Prostate gland (tissue), 2 donors: ENCODE measurements around the gene UBASH3B. TPM values are rescaled to one million over a fixed set of nuclear protein-coding genes. Genes with fewer than 3 reads are reported as not detected.
"Not testable (repeated sequence)": the region's sequence is repeated elsewhere in the genome, so short reads cannot be mapped to it uniquely, and the experiment has no call there.

Experiments
- DNase-seq: peaks from one replicate; pipeline ENCODE4 v3.0.0-alpha.2; 2019; ENCODE audit warnings: low spot score
- H3K27ac ChIP-seq, 2 donors: fragments of 200-600 bp; sonication (generic); 2 replicates each; pipeline ENCODE4 v1.5.1; 2017 to 2019
- H3K27me3 ChIP-seq: fragments of 200-600 bp; sonication (generic); replicated peaks from 2 replicates; pipeline ENCODE4 v1.5.1; 2019; ENCODE audit not compliant: insufficient read depth
- H3K36me3 ChIP-seq, 2 donors: fragments of 200-600 bp; sonication (generic); 1 replicate in 1 of 2; 2 replicates in 1 of 2; pipeline versions ENCODE4 v1.5.1 to v1.8.1; 2017 to 2019
- H3K4me1 ChIP-seq: fragments of 200-600 bp; sonication (generic); replicated peaks from 2 replicates; pipeline ENCODE4 v1.5.1; 2019
- H3K4me3 ChIP-seq, 2 donors: fragments of 200-600 bp; sonication (generic); 2 replicates each; pipeline ENCODE4 v1.5.1; 2017 to 2019
- H3K9me3 ChIP-seq: fragments of 200-600 bp; sonication (generic); 2 replicates; pipeline ENCODE4 v1.5.1; 2017
- POLR2A ChIP-seq: fragments of 450-650 bp; IDR thresholded peaks from one replicate; pipeline ENCODE4 v1.6.1; 2016; ENCODE audit warnings: antibody characterized with exemption, mild to moderate bottlenecking
- POLR2AphosphoS5 ChIP-seq: sonication (generic); formaldehyde crosslinking; IDR thresholded peaks from one replicate; pipeline ENCODE4 v1.6.1; 2017; ENCODE audit warnings: antibody characterized with exemption
- WGBS: methylation state at CpG from one replicate; pipeline ENCODE4 v1.1.5; 2018; 5-methylcytosine and 5-hydroxymethylcytosine counted together
- intact Hi-C: fragments of 100-400 bp; cut with DNase I; formaldehyde crosslinking; loops from one replicate; pipeline ENCODE4 v1.14.2; 2022
- total RNA-seq, 2 donors: library from RNA; depleted of rRNA; stranded (reverse); fragments of >200 nt; gene quantifications; one replicate each; pipeline ENCODE4 v1.1.0, GENCODE V29; 2016
- TF ChIP-seq, protein P1 (sequence below), 4 experiments: fragments of 200-600 bp in 2 of 4; fragments of 450-650 bp in 2 of 4; sonication (generic) in 2 of 4; IDR thresholded peaks; 1 replicate in 3 of 4; 2 replicates in 1 of 4; pipeline ENCODE4 v1.5.1; 2016 to 2019; ENCODE audit warnings: antibody characterized with exemption in 4 of 4, mild to moderate bottlenecking in 2 of 4, moderate library complexity in 2 of 4

The UBASH3B gene
- total RNA-seq, 2 donors from 2014 or later = 1.9 to 9.9 TPM

DNA sequence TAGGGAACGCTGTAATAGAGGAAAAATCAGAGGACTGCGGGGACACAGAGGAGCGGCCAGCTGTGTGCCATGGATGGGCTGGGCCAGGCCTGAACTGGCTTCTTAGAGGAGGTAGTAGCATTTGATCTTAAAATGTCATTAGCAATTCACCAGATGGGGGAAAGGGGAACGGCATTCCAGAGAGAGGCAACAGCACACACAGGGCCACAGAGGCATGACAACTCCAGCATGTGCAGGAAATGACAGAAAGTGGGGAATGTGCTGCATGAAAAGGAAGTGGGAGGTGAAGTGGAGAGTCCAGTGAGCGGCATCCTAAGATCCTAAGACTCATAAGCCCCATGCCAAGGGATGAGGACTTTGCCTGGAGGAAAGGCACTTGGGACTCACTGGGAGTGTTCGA is 69.0 kb downstream of the UBASH3B start:
- 73% methylated on average over 6 of the region's 6 CpGs for WGBS

DNA sequence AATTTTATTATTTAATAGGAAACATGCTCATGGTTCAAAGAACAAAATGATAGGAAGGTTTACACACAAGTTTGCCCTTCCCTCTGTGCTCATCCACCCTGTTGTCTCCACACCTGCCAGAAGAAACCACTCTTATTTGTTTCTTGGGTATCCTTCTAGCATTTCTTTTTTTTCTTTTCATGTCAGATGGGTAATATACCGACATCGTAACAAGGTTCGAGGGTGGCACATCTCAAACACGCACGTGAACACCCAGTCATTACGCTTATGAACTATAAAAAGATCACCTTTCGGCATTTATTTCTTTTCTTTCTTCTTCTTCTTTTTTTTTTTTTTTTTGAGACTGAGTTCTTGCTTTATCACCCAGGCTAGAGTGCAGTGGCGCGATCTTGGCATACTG is 70.5 kb downstream of the UBASH3B start:
- intact Hi-C loops = no loop called here
- TF ChIP-seq POLR2AphosphoS5 = no peak
- TF ChIP-seq, protein P1, sequence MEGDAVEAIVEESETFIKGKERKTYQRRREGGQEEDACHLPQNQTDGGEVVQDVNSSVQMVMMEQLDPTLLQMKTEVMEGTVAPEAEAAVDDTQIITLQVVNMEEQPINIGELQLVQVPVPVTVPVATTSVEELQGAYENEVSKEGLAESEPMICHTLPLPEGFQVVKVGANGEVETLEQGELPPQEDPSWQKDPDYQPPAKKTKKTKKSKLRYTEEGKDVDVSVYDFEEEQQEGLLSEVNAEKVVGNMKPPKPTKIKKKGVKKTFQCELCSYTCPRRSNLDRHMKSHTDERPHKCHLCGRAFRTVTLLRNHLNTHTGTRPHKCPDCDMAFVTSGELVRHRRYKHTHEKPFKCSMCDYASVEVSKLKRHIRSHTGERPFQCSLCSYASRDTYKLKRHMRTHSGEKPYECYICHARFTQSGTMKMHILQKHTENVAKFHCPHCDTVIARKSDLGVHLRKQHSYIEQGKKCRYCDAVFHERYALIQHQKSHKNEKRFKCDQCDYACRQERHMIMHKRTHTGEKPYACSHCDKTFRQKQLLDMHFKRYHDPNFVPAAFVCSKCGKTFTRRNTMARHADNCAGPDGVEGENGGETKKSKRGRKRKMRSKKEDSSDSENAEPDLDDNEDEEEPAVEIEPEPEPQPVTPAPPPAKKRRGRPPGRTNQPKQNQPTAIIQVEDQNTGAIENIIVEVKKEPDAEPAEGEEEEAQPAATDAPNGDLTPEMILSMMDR (IDR thresholded peaks at IDR 0.05) = no peak
- no peak for TF ChIP-seq POLR2A

More for the DNA sequence above, 69.0 kb downstream of the UBASH3B start:
- no peaks in the 10 kb centered on the region for H3K27me3 ChIP-seq
- no peaks in the 10 kb centered on the region for H3K4me1 ChIP-seq
- TF ChIP-seq POLR2AphosphoS5 (no peak), POLR2A (no peak)
- TF ChIP-seq, protein P1 (IDR thresholded peaks at IDR 0.05) = no peak
- DNase-seq = no peak
- no peaks in the 10 kb centered on the region for H3K36me3 ChIP-seq
- H3K4me3 ChIP-seq = no peak overlapping the region
- H3K27ac ChIP-seq = no peak overlapping the region
- intact Hi-C loops = no loop called here
- no peaks in the 10 kb centered on the region for H3K9me3 ChIP-seq

DNA sequence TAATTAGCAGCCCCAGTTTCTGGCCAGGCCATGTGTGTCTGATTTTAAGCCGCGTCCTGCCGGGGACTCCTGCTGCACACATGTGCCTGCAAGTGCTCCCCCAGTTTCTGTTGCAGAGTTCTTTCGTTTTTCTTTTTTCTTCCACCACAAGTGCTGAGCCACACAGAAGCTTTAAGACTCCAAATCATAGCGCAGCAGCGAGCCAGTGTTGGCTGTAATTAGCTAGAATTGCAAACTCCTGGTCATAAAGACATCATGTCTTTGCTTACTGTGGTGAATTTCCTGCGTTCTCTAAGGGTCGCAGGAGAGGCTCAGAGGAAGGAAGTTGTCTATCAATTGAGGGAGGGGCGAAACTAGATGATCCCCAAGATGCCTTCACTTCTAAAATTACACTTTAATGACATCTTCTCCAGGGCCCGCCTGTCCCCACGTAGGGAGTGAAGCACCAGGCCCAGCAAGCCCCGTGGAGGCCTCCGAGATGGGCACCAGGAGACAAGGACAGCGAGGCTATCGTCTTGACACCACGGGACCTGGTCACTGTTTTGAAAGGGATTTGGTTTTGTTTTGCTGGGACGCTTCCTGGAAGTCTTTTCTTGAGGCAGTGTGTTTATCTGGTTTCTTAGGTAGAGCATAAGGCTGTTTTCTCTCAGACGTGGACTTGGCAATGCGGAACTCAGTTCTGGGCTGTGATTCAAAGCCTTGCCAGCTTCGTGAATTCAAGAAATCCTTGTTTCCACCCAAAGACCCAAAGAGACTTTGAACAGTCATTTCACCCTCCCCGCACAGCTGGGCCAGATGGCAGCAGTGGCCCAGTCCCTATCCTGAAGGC is 71.8 kb downstream of the UBASH3B start:
- Histone ChIP-seq H3K4me3 (no peak overlapping the region), H3K27me3 (no peaks in the 10 kb centered on the region), H3K9me3 (no peaks in the 10 kb centered on the region), H3K27ac (no peak overlapping the region), H3K36me3 (no peaks in the 10 kb centered on the region), H3K4me1 (no peaks in the 10 kb centered on the region)
- no peak for DNase-seq
- intact Hi-C loops = no loop called here
- TF ChIP-seq, protein P1 (IDR thresholded peaks at IDR 0.05) = no peak
- no peak for TF ChIP-seq POLR2AphosphoS5
- TF ChIP-seq POLR2A = no peak
- WGBS = 64% methylated on average over 21 of the region's 21 CpGs

More for the DNA sequence above, 70.5 kb downstream of the UBASH3B start:
- WGBS = 93% methylated on average over 9 of the region's 9 CpGs
- no peak overlapping the region for H3K4me3 ChIP-seq
- H3K27ac ChIP-seq = no peak overlapping the region
- no peaks in the 10 kb centered on the region for H3K36me3 ChIP-seq
- no peaks in the 10 kb centered on the region for H3K27me3 ChIP-seq
- no peak for DNase-seq
- H3K4me1 ChIP-seq = no peaks in the 10 kb centered on the region
- no peaks in the 10 kb centered on the region for H3K9me3 ChIP-seq

DNA sequence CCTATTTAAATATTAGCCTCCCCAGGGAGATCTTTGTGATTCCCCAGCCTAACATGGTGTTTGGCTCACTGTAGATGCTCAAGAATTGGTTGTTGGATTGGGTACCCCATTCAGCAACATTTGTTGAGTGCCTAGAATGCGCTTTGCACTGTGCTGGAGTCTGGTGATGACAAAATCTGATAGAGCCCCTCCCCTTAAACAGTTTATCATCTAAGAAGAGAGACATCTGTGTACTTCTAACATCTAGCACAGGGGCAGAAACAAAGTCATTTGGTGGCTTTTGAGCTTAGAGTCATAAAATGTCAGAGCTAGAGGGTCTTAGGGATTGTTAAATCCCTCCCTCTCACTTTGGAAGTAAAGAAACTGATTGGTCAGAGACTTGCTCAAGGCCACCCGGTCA is 73.0 kb downstream of the UBASH3B start:
- intact Hi-C loops = no loop called here
- Histone ChIP-seq H3K9me3 (no peaks in the 10 kb centered on the region), H3K4me3 (no peak overlapping the region), H3K27me3 (no peaks in the 10 kb centered on the region), H3K27ac (no peak overlapping the region), H3K36me3 (no peaks in the 10 kb centered on the region), H3K4me1 (no peaks in the 10 kb centered on the region)
- no peak for DNase-seq
- TF ChIP-seq POLR2AphosphoS5 (no peak), POLR2A (no peak)
- TF ChIP-seq, protein P1 (IDR thresholded peaks at IDR 0.05) = no peak
- 91% methylated on average over 2 of the region's 2 CpGs for WGBS

DNA sequence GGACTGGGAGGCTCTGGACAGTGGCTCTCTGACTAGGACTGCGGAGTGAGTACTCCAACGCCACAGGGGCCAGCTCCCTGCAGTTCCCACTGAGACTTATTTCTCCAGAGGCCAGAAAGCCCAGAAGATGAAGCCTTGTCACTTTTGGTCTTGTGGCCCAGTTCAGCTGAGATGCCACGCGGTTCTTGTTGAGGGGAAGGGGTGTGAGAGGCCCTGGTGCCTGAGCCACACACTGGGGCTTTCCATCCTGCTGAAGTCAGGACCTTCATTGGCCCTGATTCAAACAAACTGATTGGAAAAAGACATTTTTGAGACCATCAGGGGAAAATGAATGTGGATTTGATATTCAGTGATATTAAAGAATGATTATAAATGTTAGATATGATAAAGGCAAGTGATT is 73.6 kb downstream of the UBASH3B start:
- intact Hi-C loops = no loop called here
- H3K27me3 ChIP-seq = no peaks in the 10 kb centered on the region
- H3K9me3 ChIP-seq = no peaks in the 10 kb centered on the region
- TF ChIP-seq POLR2A (no peak), POLR2AphosphoS5 (no peak)
- TF ChIP-seq, protein P1 (IDR thresholded peaks at IDR 0.05) = no peak
- DNase-seq = no peak
- no peak overlapping the region for H3K4me3 ChIP-seq
- no peaks in the 10 kb centered on the region for H3K4me1 ChIP-seq
- H3K27ac ChIP-seq = no peak overlapping the region
- H3K36me3 ChIP-seq = no peaks in the 10 kb centered on the region
- 87% methylated on average over 4 of the region's 4 CpGs for WGBS

DNA sequence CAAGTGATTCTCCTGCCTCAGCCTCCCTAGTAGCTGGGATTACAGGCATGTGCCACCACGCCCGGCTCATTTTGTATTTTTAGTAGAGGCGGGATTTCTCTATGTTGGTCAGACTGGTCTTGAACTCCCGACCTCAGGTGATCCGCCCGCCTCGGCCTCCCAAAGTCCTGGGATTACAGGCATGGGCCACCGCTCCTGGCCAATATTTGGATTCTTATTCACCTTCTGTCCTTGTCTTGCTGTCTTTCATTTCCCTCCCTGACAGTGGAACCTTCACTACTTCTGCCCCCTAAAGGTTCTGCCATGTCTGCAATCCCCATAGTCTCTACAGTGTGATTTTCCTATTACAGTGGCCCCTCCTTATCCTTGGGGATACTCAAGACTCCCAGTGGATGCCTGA is 75.2 kb downstream of the UBASH3B start:
- H3K27me3 ChIP-seq, intact Hi-C loops, H3K36me3 ChIP-seq, H3K27ac ChIP-seq, H3K4me3 ChIP-seq, H3K9me3 ChIP-seq, DNase-seq, H3K4me1 ChIP-seq: not testable (repeated sequence)
- WGBS = 97% methylated on average over 8 of the region's 8 CpGs
